H1 (cell line): ENCODE measurements around the gene THRB. TPM values are rescaled to one million over a fixed set of nuclear protein-coding genes. Genes with fewer than 3 reads are reported as not detected.

ENCODE experiments used
- CTCF ChIA-PET: fragments of 300-600 bp; sonication (Branson Sonifier 250); formaldehyde crosslinking; loops from one replicate; lab custom pipeline; 2021; ENCODE audit not compliant: partially characterized antibody; lab: Charles Lee
- POLR2A ChIA-PET: fragments of 300-600 bp; sonication (Branson Sonifier 250); formaldehyde crosslinking; loops from one replicate; lab custom pipeline; 2021; ENCODE audit warnings: inconsistent platforms; ENCODE audit not compliant: partially characterized antibody; lab: Charles Lee
- DNase-seq, 2 experiments: peaks; one replicate each; pipeline versions ENCODE4 v3.0.0 to v3.0.0-alpha.2; 2010 to 2022; ENCODE audit warnings: low spot score in 2 of 2, low read depth in 1 of 2, mixed read lengths in 1 of 2
- FAIRE-seq: peaks from 2 replicates; lab custom pipeline; 2011; peaks lifted over from hg19 to GRCh38; lab: Jason Lieb, UNC
- H2AFZ ChIP-seq: 2 replicates; pipeline ENCODE4 v1.8.1; 2012; ENCODE audit warnings: low read length, inconsistent platforms
- H2AK5ac ChIP-seq: 2 replicates; pipeline ENCODE4 v1.6.1; 2013; ENCODE audit warnings: low read depth, low read length
- H2BK120ac ChIP-seq: replicated peaks from 2 replicates; pipeline ENCODE3; 2013; ENCODE audit warnings: low read depth, low read length, inconsistent platforms
- H2BK12ac ChIP-seq: 2 replicates; pipeline ENCODE4 v1.6.1; 2013; ENCODE audit warnings: low read depth, low read length
- H2BK15ac ChIP-seq: 2 replicates; pipeline ENCODE4 v1.6.1; 2013; ENCODE audit warnings: low read length
- H2BK20ac ChIP-seq: 2 replicates; pipeline ENCODE4 v1.6.1; 2013; ENCODE audit warnings: low read length
- H2BK5ac ChIP-seq: 2 replicates; pipeline ENCODE4 v1.6.1; 2013; ENCODE audit warnings: low read depth, low read length
- H3K14ac ChIP-seq: 2 replicates; pipeline ENCODE4 v1.6.1; 2013; ENCODE audit warnings: inconsistent platforms; ENCODE audit not compliant: insufficient read length
- H3K18ac ChIP-seq: 2 replicates; pipeline ENCODE4 v1.6.1; 2013; ENCODE audit warnings: low read length; ENCODE audit errors: extremely low read depth
- H3K23ac ChIP-seq: 2 replicates; pipeline ENCODE4 v1.6.1; 2013; ENCODE audit warnings: inconsistent platforms; ENCODE audit not compliant: insufficient read length
- H3K23me2 ChIP-seq: 2 replicates; pipeline ENCODE4 v1.6.1; 2013; ENCODE audit warnings: low read depth, low read length
- H3K27ac ChIP-seq: 2 replicates; pipeline ENCODE4 v1.6.1; 2011; ENCODE audit warnings: low read depth, low read length, inconsistent platforms
- H3K27me3 ChIP-seq, 4 experiments: replicated peaks in 1 of 4; 1 replicate in 1 of 4; 2 replicates in 3 of 4; pipeline versions ENCODE4 v1.6.1 to v1.8.1; 2011 to 2013; ENCODE audit warnings: low read length in 3 of 4, mild to moderate bottlenecking in 3 of 4, inconsistent platforms in 2 of 4, mixed read lengths in 2 of 4, moderate library complexity in 1 of 4; ENCODE audit not compliant: control insufficient read depth in 3 of 4, insufficient read depth in 3 of 4; ENCODE audit errors: extremely low read depth in 1 of 4
- H3K36me3 ChIP-seq, 4 experiments: 2 replicates each; pipeline versions ENCODE4 v1.6.1 to v1.8.1; 2011 to 2013; ENCODE audit warnings: mild to moderate bottlenecking in 4 of 4, low read length in 3 of 4, moderate library complexity in 2 of 4, control low read depth in 1 of 4, inconsistent platforms in 1 of 4; ENCODE audit not compliant: insufficient read depth in 4 of 4, control insufficient read depth in 2 of 4
- H3K4ac ChIP-seq: replicated peaks from 2 replicates; pipeline ENCODE3; 2013; ENCODE audit warnings: low read length, low read depth, mixed read lengths, inconsistent platforms; ENCODE audit not compliant: insufficient read length
- H3K4me1 ChIP-seq, 4 experiments: replicated peaks in 1 of 4; 1 replicate in 1 of 4; 2 replicates in 3 of 4; pipeline versions ENCODE4 v1.6.1 to v1.8.1; 2011 to 2013; ENCODE audit warnings: low read length in 3 of 4, inconsistent platforms in 2 of 4, mixed read lengths in 1 of 4; ENCODE audit not compliant: insufficient read depth in 4 of 4, control insufficient read depth in 3 of 4
- H3K4me2 ChIP-seq, 2 experiments: 2 replicates each; pipeline versions ENCODE4 v1.6.1 to v1.8.1; 2011 to 2013; ENCODE audit warnings: low read depth in 2 of 2, low read length in 2 of 2, control low read depth in 1 of 2, inconsistent platforms in 1 of 2, mild to moderate bottlenecking in 1 of 2; ENCODE audit not compliant: insufficient read depth in 1 of 2
- H3K4me3 ChIP-seq, 4 experiments: fragments of 200-600, 300-600 bp in 1 of 4; sonication (generic), shearing (Covaris generic), sonication (Bioruptor Twin) in 1 of 4; 2 replicates each; pipeline versions ENCODE4 v1.5.1 to v1.8.1; 2011 to 2016; ENCODE audit warnings: low read length in 4 of 4, low read depth in 3 of 4, control low read depth in 2 of 4, inconsistent platforms in 2 of 4, mild to moderate bottlenecking in 2 of 4, mixed read lengths in 1 of 4, moderate library complexity in 1 of 4; ENCODE audit not compliant: insufficient read depth in 2 of 4; ENCODE audit errors: extremely low read depth in 1 of 4
- H3K56ac ChIP-seq: replicated peaks from 2 replicates; pipeline ENCODE3; 2013; ENCODE audit warnings: low read depth, mild to moderate bottlenecking, mixed read lengths, low read length, inconsistent platforms; ENCODE audit not compliant: insufficient read length
- H3K79me1 ChIP-seq: 2 replicates; pipeline ENCODE4 v1.6.1; 2013; ENCODE audit warnings: low read depth, low read length, control low read depth
- H3K79me2 ChIP-seq, 2 experiments: 2 replicates each; pipeline versions ENCODE4 v1.6.1 to v1.8.1; 2012 to 2013; ENCODE audit warnings: low read length in 2 of 2, mild to moderate bottlenecking in 2 of 2, inconsistent platforms in 1 of 2; ENCODE audit not compliant: insufficient read depth in 2 of 2, control insufficient read depth in 1 of 2
- H3K9ac ChIP-seq, 4 experiments: replicated peaks in 1 of 4; 1 replicate in 1 of 4; 2 replicates in 3 of 4; pipeline versions ENCODE4 v1.6.1 to v1.8.1; 2011 to 2013; ENCODE audit warnings: low read depth in 3 of 4, low read length in 3 of 4, control low read depth in 2 of 4, mild to moderate bottlenecking in 2 of 4, moderate library complexity in 2 of 4, inconsistent platforms in 1 of 4; ENCODE audit errors: extremely low read depth in 1 of 4
- H3K9me3 ChIP-seq, 2 experiments: 2 replicates each; pipeline versions ENCODE4 v1.6.1 to v1.8.1; 2012 to 2013; ENCODE audit warnings: mild to moderate bottlenecking in 2 of 2, moderate library complexity in 2 of 2, control low read depth in 1 of 2, inconsistent platforms in 1 of 2, low read depth in 1 of 2, low read length in 1 of 2, mixed read lengths in 1 of 2; ENCODE audit not compliant: insufficient read depth in 2 of 2
- H4K20me1 ChIP-seq, 2 experiments: replicated peaks in 1 of 2; 2 replicates each; pipeline versions ENCODE3 to v1.8.1; 2011 to 2013; ENCODE audit warnings: inconsistent platforms in 2 of 2, low read length in 2 of 2, mild to moderate bottlenecking in 1 of 2; ENCODE audit not compliant: insufficient read depth in 2 of 2, control insufficient read depth in 1 of 2
- H4K5ac ChIP-seq: 2 replicates; pipeline ENCODE4 v1.6.1; 2013; ENCODE audit warnings: low read length, low read depth, mixed read lengths, inconsistent platforms; ENCODE audit not compliant: insufficient read length
- H4K8ac ChIP-seq: 2 replicates; pipeline ENCODE4 v1.8.0; 2013; ENCODE audit warnings: mild to moderate bottlenecking, moderate library complexity, low read length, inconsistent platforms; ENCODE audit not compliant: insufficient read depth; ENCODE audit errors: extremely low read depth
- H4K91ac ChIP-seq: replicated peaks from 2 replicates; pipeline ENCODE3; 2013; ENCODE audit warnings: low read length, mixed read lengths, inconsistent platforms; ENCODE audit not compliant: insufficient read length
- ATF2 ChIP-seq: IDR thresholded peaks from 2 replicates; pipeline ENCODE4 v1.6.1; 2012; ENCODE audit warnings: low read length, inconsistent platforms
- CHD2 ChIP-seq: IDR thresholded peaks from 2 replicates; pipeline ENCODE4 v1.6.1; 2012; ENCODE audit warnings: low read length, improper control_type of control experiment
- FOSL1 ChIP-seq: IDR thresholded peaks from 2 replicates; pipeline ENCODE4 v1.6.1; 2011; ENCODE audit warnings: mild to moderate bottlenecking, low read depth, low read length, moderate library complexity; ENCODE audit not compliant: insufficient read depth
- WGBS, 2 experiments: shearing (Covaris generic) in 1 of 2; methylation state at CpG; one replicate each; pipeline versions ENCODE4 v1.1.6 to v1.1.7; 2013 to 2015; ENCODE audit warnings: low lambda C conversion rate in 2 of 2, mixed read lengths in 2 of 2, inconsistent platforms in 1 of 2, low coverage in 1 of 2, missing lambda C conversion rate in 1 of 2; ENCODE audit not compliant: insufficient replicate concordance in 2 of 2, insufficient coverage in 1 of 2, insufficient read length in 1 of 2; ENCODE audit errors: extremely low coverage in 1 of 2, missing lambda C conversion rate in 1 of 2; 5-methylcytosine and 5-hydroxymethylcytosine counted together
- polyA plus RNA-seq, 7 experiments: library from polyadenylated mRNA; depleted of rRNA in 3 of 7; stranded (reverse) in 5 of 7; unstranded in 2 of 7; fragments of >200 nt in 5 of 7; fragments of 200-250 nt in 2 of 7; gene quantifications; 1 replicate in 5 of 7; 2 replicates in 1 of 7; 4 replicates in 1 of 7; pipeline versions ENCODE4 v1.2.1 to v1.2.3, GENCODE V29; 2011 to 2013; ENCODE audit warnings: missing spikeins in 2 of 7, mixed read lengths in 2 of 7
- total RNA-seq: library from RNA; stranded (reverse); fragmentation: NEBNext Ultra II Directional; extraction: Animal tissue kit (Norgen Biotek cat#: 25700); gene quantifications from 2 replicates; pipeline ENCODE4 v1.2.1, GENCODE V29; 2021

THRB gene
- total and polyA plus RNA-seq, 2 of the 8 experiments (the other 6 are each of a cell fraction or from before 2014, with no cell fraction given), result 0.98 to 3.9 TPM

GRCh38 chr3:24520976-24521419, 26.3 kb upstream of the THRB start:
- H2BK15ac ChIP-seq, result 0 out of 2 replicates have a peak overlapping the region, but pooled peaks have one; percentile 67
- no peak overlapping the region for H3K56ac ChIP-seq
- WGBS, 2 experiments, result 13% methylated on average over 7 of the region's 8 CpGs; no CpG with 5 or more reads in 1 of the 2 experiments
- H3K4me1 ChIP-seq, result peaks cover 4 to 20% (median 11%) of the 10 kb centered on the region in 4 experiments
- no peak for FAIRE-seq
- no peak overlapping the region for H3K23ac ChIP-seq
- no peak overlapping the region for H2BK5ac ChIP-seq
- CTCF ChIA-PET, result interaction anchor here (0.6 to 1.8 kb wide), 6 partner anchors 22 to 1820 kb away, joined by 3 to 9 read pairs (median 4); no protein-coding TSS in a partner anchor
- H3K4ac ChIP-seq, result no peak overlapping the region
- TF ChIP-seq FOSL1 (no peak), CHD2 (no peak), ATF2 (no peak)
- TF ChIP-seq, all 59 proteins: peak for 0
- Histone ChIP-seq H3K36me3 (no peaks in the 10 kb centered on the region), H3K4me2 (peak overlapping the region; percentile 63 to 89), H3K4me3 (peak overlapping the region; percentile 54 to 75 (median 62)), H4K8ac (no peak overlapping the region), H2BK20ac (no peak overlapping the region), H4K5ac (no peak overlapping the region), H3K18ac (no peak overlapping the region), H2AFZ (no peak overlapping the region), H3K23me2 (peaks cover 12% of the 10 kb centered on the region; the same call in 1 of the 2 replicates), H3K9me3 (no peaks in the 10 kb centered on the region), H3K27me3 (peaks cover 27 to 43% (median 40%) of the 10 kb centered on the region in 4 experiments), H3K14ac (no peak overlapping the region), H3K9ac (no peak overlapping the region), H3K27ac (no peak overlapping the region), H3K79me1 (no peaks in the 10 kb centered on the region), H3K79me2 (no peaks in the 10 kb centered on the region), H4K20me1 (peaks cover 3 to 4% of the 10 kb centered on the region in 2 experiments), H2BK12ac (peak overlapping the region; percentile 62; the same call in 1 of the 2 replicates), H4K91ac (no peak overlapping the region), H2AK5ac (no peak overlapping the region), H2BK120ac (no peak overlapping the region)
- POLR2A ChIA-PET, result interaction anchor here (0.9 to 1.0 kb wide), 2 partner anchors 26 to 604 kb away, joined by 3 to 4 read pairs; partner anchors contain the start of genes NKIRAS1, RPL15 and THRB
- DNase-seq, result no peak
